Osteocyte (in vitro differentiated cells): ENCODE measurements around the gene ASIC4. TPM values are rescaled to one million over a fixed set of nuclear protein-coding genes. Genes with fewer than 3 reads are reported as not detected.

Experiments used
- DNase-seq: peaks from one replicate; pipeline ENCODE4 v3.0.0; 2021; ENCODE audit warnings: mixed read lengths; ENCODE audit not compliant: unreplicated experiment; ENCODE audit errors: extremely low spot score
- H3K27ac Mint-ChIP-seq: one replicate; pipeline ENCODE4 v1.8.0; 2021; ENCODE audit warnings: mild to moderate bottlenecking, mixed read lengths; ENCODE audit not compliant: unreplicated experiment
- H3K27me3 Mint-ChIP-seq: one replicate; pipeline ENCODE4 v1.8.0; 2021; ENCODE audit warnings: mixed read lengths; ENCODE audit not compliant: unreplicated experiment
- H3K36me3 Mint-ChIP-seq: one replicate; pipeline ENCODE4 v1.8.0; 2021; ENCODE audit warnings: mixed read lengths; ENCODE audit not compliant: unreplicated experiment
- H3K4me1 Mint-ChIP-seq: one replicate; pipeline ENCODE4 v1.8.0; 2021; ENCODE audit warnings: mixed read lengths; ENCODE audit not compliant: unreplicated experiment
- H3K4me3 Mint-ChIP-seq: one replicate; pipeline ENCODE4 v1.8.0; 2021; ENCODE audit warnings: mild to moderate bottlenecking, moderate library complexity, mixed read lengths; ENCODE audit not compliant: unreplicated experiment
- H3K9me3 Mint-ChIP-seq: one replicate; pipeline ENCODE4 v1.8.0; 2021; ENCODE audit warnings: mixed read lengths; ENCODE audit not compliant: unreplicated experiment
- total RNA-seq: library from RNA; stranded (reverse); gene quantifications from 2 replicates; pipeline ENCODE4 v1.2.1, GENCODE V29; 2021
- TF ChIP-seq, protein P1 (sequence below): fragments of 200-600 bp; sonication (generic); IDR thresholded peaks from 2 replicates; pipeline ENCODE4 v1.5.0; 2021; ENCODE audit warnings: antibody characterized with exemption, mild to moderate bottlenecking, moderate library complexity

Gene ASIC4
- total RNA-seq, 1 donor from 2014 or later: 0.11 TPM

DNA sequence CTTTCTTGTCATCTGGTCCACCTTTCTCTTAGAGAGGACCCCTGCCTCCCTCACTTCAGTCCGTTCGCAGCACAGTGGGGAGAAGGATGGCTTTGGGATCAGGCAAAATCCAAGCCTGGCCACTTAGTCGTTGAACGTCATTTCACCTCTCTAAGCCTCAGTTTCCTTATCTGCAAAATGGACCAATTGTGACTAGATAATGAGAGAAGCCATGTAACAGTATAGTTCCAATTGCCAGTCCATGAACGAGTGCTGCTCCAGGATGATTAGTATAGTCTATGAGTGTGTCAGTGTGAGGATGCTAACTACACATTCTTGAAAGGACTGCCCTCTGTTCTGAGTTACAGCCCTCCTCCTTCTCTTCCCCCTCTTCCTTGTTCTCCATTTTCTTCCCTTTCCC is 58.9 kb downstream of the ASIC4 start:
- Mint-ChIP-seq H3K36me3 (peaks cover 7% of the 10 kb centered on the region), H3K9me3 (no peaks in the 10 kb centered on the region), H3K27me3 (peaks cover 6% of the 10 kb centered on the region), H3K4me3 (no peak overlapping the region), H3K4me1 (peaks cover 28% of the 10 kb centered on the region), H3K27ac (no peak overlapping the region)
- TF ChIP-seq, protein P1, sequence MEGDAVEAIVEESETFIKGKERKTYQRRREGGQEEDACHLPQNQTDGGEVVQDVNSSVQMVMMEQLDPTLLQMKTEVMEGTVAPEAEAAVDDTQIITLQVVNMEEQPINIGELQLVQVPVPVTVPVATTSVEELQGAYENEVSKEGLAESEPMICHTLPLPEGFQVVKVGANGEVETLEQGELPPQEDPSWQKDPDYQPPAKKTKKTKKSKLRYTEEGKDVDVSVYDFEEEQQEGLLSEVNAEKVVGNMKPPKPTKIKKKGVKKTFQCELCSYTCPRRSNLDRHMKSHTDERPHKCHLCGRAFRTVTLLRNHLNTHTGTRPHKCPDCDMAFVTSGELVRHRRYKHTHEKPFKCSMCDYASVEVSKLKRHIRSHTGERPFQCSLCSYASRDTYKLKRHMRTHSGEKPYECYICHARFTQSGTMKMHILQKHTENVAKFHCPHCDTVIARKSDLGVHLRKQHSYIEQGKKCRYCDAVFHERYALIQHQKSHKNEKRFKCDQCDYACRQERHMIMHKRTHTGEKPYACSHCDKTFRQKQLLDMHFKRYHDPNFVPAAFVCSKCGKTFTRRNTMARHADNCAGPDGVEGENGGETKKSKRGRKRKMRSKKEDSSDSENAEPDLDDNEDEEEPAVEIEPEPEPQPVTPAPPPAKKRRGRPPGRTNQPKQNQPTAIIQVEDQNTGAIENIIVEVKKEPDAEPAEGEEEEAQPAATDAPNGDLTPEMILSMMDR: no peak
- DNase-seq: no peak

- H3K27me3 Mint-ChIP-seq: peaks cover 6% of the 10 kb centered on the region
- peaks cover 24% of the 10 kb centered on the region for H3K4me1 Mint-ChIP-seq
- DNase-seq: no peak
- H3K4me3 Mint-ChIP-seq: no peak overlapping the region
- no peaks in the 10 kb centered on the region for H3K9me3 Mint-ChIP-seq
- no peak overlapping the region for H3K27ac Mint-ChIP-seq
- H3K36me3 Mint-ChIP-seq: peaks cover 2% of the 10 kb centered on the region
- TF ChIP-seq, protein P1: no peak
Measured at GRCh38 chr2:219574484-219575311, 60.4 kb downstream of the ASIC4 start.

DNA sequence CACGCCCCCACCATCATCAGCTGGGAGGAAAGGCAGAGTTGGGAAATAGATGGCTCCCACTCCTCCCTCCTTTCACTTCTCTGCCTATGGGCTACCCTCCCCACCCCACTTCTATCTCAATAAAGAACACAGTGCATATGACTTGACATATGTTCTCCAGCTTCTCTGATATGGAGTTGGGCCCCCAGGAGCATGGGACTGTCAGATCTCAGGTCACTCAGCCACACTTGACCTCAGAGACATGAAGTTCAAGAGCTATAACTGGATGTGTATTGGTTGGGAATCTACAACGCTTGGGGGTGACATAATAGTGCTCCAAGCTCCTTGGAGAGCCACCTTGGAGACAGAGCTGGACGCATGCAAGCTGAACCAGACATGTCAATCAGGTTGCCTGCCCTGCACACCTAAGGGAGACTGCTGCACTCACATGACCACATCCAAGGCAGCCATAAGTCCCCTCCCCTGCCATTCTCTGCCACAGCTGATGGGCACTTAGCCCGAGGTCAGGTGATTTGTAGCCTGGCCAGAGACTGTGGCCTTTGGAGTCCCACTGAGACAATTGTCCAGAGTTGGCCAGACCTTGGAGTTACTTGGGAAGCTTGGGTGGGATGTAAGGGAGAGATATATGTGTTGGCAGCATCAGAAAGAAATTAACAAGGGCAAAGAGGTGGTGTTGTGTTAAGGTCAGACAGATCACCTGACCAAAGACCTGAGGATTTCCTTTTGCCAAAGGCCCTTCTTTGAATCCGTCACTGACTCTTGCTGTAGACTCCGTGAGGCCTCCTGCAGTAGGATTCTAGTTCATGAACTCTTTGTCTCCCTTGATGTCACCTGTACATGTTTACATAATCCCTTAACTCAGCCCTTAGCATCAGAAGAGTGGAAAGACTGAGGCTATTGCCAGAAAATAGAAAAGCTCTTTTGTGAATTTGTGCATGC is 61.6 kb downstream of the ASIC4 start:
- H3K27me3 Mint-ChIP-seq: peaks cover 6% of the 10 kb centered on the region
- H3K27ac Mint-ChIP-seq: no peak overlapping the region
- peaks cover 18% of the 10 kb centered on the region for H3K4me1 Mint-ChIP-seq
- H3K4me3 Mint-ChIP-seq: no peak overlapping the region
- TF ChIP-seq, protein P1: no peak
- DNase-seq: no peak
- no peaks in the 10 kb centered on the region for H3K9me3 Mint-ChIP-seq
- H3K36me3 Mint-ChIP-seq: no peaks in the 10 kb centered on the region

DNA sequence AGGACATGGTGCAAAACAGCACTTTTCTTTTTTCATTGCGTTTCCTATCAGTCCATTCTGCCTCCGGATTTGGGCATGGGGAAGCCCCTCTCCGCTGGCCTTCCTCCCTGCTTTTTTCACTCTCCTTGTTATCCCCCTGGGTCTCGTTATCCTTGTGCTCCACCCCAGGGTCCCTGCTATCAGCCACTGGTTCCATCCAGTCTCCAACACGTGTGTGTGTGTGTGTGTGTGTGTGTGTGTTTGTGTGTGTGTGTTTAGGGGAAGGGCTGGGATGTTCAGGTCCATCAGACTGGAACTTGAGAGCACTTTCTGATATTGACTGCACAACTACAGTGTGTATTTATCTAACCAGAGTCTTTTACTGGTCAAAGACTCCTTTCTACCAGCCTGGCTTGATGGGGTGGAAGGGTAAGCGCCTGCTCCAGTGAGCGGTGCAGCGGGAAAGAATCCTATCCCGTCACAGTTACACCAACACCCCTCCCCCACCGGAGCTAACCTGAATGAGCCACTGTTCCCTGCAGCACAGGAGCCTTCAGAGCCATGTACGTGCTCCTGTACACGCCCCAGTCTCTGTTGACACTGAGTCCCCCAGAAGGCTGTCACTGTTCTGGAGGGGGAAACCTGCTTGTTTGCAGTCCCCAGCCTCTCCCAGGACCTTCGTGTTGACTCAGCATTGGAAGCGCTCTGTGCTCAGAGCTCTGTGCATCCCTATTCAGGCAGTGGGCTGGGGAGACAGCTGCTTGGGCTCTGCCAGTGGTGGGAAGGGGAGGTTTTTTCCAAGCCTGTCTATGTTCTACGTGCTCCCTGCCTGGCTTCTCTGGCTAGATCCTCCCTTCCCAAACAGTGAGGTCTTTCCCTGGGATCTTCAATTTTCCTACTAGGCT is 62.5 kb downstream of the ASIC4 start:
- H3K4me3 Mint-ChIP-seq: no peak overlapping the region
- no peak for DNase-seq
- no peaks in the 10 kb centered on the region for H3K9me3 Mint-ChIP-seq
- H3K27me3 Mint-ChIP-seq: peaks cover 6% of the 10 kb centered on the region
- peaks cover 15% of the 10 kb centered on the region for H3K4me1 Mint-ChIP-seq
- no peak overlapping the region for H3K27ac Mint-ChIP-seq
- no peaks in the 10 kb centered on the region for H3K36me3 Mint-ChIP-seq
- TF ChIP-seq, protein P1: no peak
